SH-SY5Y (cell line): ENCODE data around the gene RAB9B.

Experiments used
- GATA2 ChIP-seq: IDR thresholded peaks from 2 replicates; pipeline ENCODE4 v1.6.1; 2011; ENCODE audit warnings: mild to moderate bottlenecking, low read depth, low read length
- GATA3 ChIP-seq: IDR thresholded peaks from 2 replicates; pipeline ENCODE4 v1.6.1; 2011; ENCODE audit warnings: low read depth, mild to moderate bottlenecking, low read length, moderate library complexity

DNA sequence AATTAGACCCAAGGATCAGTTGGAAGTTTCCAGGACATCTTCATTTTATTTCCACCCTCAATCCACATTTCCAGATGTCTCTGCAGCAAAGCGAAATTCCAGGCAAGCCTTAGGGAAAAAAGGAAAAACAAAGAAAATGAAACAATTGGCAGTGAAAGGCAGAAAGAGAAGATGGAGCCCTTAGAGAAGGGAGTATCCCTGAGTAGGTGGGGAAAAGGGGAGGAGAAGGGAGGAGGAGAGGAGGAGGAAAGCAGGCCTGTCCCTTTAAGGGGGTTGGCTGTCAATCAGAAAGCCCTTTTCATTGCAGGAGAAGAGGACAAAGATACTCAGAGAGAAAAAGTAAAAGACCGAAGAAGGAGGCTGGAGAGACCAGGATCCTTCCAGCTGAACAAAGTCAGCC lies 55.5 kb downstream of the RAB9B start, which contains the start of gene PLP1:
- TF ChIP-seq GATA2 (no peak), GATA3 (no peak)
